ENCODE data around the gene TUFT1. TPM values are rescaled to one million over a fixed set of nuclear protein-coding genes. Genes with fewer than 3 reads are reported as not detected.

The TUFT1 gene
- total RNA-seq, 1 experiment from 2014 or later = 2.6 TPM

DNA sequence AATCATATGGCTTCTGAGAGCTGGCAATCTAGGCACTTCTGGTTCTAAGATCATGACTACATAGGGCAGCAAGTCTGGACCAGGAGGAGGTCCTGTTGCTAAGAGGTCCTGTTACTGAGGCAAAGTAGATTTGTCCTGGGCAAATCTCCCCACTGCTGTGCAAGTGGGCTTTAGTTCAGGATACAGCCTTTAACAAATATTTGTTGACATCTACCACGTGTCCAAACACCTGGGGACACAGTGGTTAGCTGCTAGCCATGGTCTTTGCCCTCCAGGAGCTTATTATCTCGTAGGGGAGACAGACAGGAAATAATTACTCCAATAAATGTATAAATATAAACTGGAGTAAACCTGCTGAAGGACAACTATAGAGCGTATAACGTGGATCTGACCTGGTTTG is 25.7 kb upstream of the TUFT1 start:
- H3K9me3 ChIP-seq (ENCODE audit: low read depth, low read length, poor library complexity, severe bottlenecking) = no peaks in the 10 kb centered on the region
- H3K36me3 ChIP-seq (ENCODE audit: insufficient read depth, low read length, poor library complexity, severe bottlenecking) = no peaks in the 10 kb centered on the region
- BruUV-seq (replicated peaks) = no TSS peak
- intact Hi-C loops (cut with micrococcal nuclease; ENCODE audit: unreplicated experiment) = no loop called here
- ChIA-PET POLR2A (ENCODE audit: low non-redundant PET) (interaction anchor here (0.6 kb wide), 1 partner anchor 63 kb away, joined by 4 read pairs; no protein-coding TSS in a partner anchor), CTCF (no interaction called here)
- H3K4me3 ChIP-seq (ENCODE audit: low read depth, low read length, poor library complexity, severe bottlenecking) = no peak overlapping the region
- H3K4me1 ChIP-seq (ENCODE audit: insufficient read depth, low read length, poor library complexity, severe bottlenecking) = peaks cover 14% of the 10 kb centered on the region
- H3K27ac ChIP-seq (ENCODE audit: low read depth, low read length, poor library complexity, severe bottlenecking) = no peak overlapping the region
- DNase-seq (ENCODE audit: low spot score) = no peak
- no peaks in the 10 kb centered on the region for H3K27me3 ChIP-seq (replicated peaks; ENCODE audit: insufficient read depth, low read depth, low read length, poor library complexity)
- no peak for TF ChIP-seq EZH2 (IDR thresholded peaks at IDR 0.05; ENCODE audit: borderline replicate concordance, low read depth, low read length, poor library complexity, severe bottlenecking)
- TF ChIP-seq, protein P1, sequence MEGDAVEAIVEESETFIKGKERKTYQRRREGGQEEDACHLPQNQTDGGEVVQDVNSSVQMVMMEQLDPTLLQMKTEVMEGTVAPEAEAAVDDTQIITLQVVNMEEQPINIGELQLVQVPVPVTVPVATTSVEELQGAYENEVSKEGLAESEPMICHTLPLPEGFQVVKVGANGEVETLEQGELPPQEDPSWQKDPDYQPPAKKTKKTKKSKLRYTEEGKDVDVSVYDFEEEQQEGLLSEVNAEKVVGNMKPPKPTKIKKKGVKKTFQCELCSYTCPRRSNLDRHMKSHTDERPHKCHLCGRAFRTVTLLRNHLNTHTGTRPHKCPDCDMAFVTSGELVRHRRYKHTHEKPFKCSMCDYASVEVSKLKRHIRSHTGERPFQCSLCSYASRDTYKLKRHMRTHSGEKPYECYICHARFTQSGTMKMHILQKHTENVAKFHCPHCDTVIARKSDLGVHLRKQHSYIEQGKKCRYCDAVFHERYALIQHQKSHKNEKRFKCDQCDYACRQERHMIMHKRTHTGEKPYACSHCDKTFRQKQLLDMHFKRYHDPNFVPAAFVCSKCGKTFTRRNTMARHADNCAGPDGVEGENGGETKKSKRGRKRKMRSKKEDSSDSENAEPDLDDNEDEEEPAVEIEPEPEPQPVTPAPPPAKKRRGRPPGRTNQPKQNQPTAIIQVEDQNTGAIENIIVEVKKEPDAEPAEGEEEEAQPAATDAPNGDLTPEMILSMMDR (conservative IDR thresholded peaks at IDR 0.05; ENCODE audit: low read depth, low read length) = no peak

DNA sequence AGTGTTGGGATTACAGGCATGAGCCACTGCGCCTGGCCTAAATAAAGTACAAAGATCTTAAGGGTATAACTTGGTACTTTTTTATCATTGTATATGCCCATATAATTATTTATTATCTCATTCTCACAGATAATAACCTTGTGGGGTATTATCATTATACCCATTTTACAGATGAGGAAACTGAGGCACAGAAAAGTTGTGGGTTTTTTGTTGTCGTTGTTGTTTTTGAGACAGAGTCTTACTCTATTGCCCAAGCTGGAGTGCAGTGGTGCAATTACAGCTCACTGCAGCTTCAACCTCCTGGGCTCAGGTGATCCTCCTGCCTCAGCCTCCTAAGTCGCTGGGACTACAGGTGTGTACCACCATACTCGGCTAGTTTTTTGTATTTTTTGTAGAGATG is 24.8 kb upstream of the TUFT1 start:
- CTCF ChIA-PET = no interaction called here
- intact Hi-C loops (cut with micrococcal nuclease; ENCODE audit: unreplicated experiment) = no loop called here
- BruUV-seq (replicated peaks) = no TSS peak

DNA sequence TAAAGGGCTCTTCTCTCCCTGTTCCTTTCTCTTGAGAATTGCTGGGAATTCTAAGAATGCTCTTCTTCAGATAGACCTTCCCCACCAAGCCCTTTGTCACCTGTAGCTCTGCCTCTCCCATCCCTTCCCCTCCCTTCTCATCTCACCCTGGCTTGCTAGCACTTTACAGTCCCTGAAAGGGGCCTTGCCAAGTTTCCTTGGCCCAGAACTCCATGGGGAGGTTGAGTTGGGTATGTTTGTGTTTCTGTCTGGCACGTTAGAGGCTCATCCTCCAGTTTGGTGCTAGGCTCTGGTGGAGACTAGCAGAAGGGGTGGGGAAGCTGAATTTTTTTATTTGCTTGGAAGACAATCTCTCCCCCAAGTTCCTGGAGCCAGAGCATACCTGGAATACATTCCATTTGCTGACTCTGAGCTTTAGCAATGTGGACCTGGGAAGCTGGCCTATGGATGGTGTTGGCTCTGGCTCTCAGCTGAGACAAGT is 24.0 kb upstream of the TUFT1 start:
- Histone ChIP-seq H3K36me3 (ENCODE audit: insufficient read depth, low read length, poor library complexity, severe bottlenecking) (no peaks in the 10 kb centered on the region), H3K4me3 (ENCODE audit: low read depth, low read length, poor library complexity, severe bottlenecking) (no peak overlapping the region), H3K27me3 (replicated peaks; ENCODE audit: insufficient read depth, low read depth, low read length, poor library complexity) (no peaks in the 10 kb centered on the region), H3K4me1 (ENCODE audit: insufficient read depth, low read length, poor library complexity, severe bottlenecking) (peaks cover 7% of the 10 kb centered on the region), H3K27ac (ENCODE audit: low read depth, low read length, poor library complexity, severe bottlenecking) (no peak overlapping the region), H3K9me3 (ENCODE audit: low read depth, low read length, poor library complexity, severe bottlenecking) (no peaks in the 10 kb centered on the region)
- intact Hi-C loops (cut with micrococcal nuclease; ENCODE audit: unreplicated experiment) = no loop called here
- TF ChIP-seq, protein P1 (conservative IDR thresholded peaks at IDR 0.05; ENCODE audit: low read depth, low read length) = no peak
- no peak for TF ChIP-seq EZH2 (IDR thresholded peaks at IDR 0.05; ENCODE audit: borderline replicate concordance, low read depth, low read length, poor library complexity, severe bottlenecking)
- ChIA-PET POLR2A (ENCODE audit: low non-redundant PET) (no interaction called here), CTCF (no interaction called here)
- BruUV-seq (replicated peaks) = no TSS peak
- DNase-seq (ENCODE audit: low spot score) = no peak

More for the DNA sequence above, 24.8 kb upstream of the TUFT1 start:
- DNase-seq (ENCODE audit: low spot score) = no peak
- Histone ChIP-seq H3K27ac (ENCODE audit: low read depth, low read length, poor library complexity, severe bottlenecking) (no peak overlapping the region), H3K27me3 (replicated peaks; ENCODE audit: insufficient read depth, low read depth, low read length, poor library complexity) (no peaks in the 10 kb centered on the region), H3K9me3 (ENCODE audit: low read depth, low read length, poor library complexity, severe bottlenecking) (no peaks in the 10 kb centered on the region), H3K4me1 (ENCODE audit: insufficient read depth, low read length, poor library complexity, severe bottlenecking) (peaks cover 10% of the 10 kb centered on the region), H3K36me3 (ENCODE audit: insufficient read depth, low read length, poor library complexity, severe bottlenecking) (no peaks in the 10 kb centered on the region), H3K4me3 (ENCODE audit: low read depth, low read length, poor library complexity, severe bottlenecking) (no peak overlapping the region)
- POLR2A ChIA-PET (ENCODE audit: low non-redundant PET) = no interaction called here
- TF ChIP-seq, protein P1 (conservative IDR thresholded peaks at IDR 0.05; ENCODE audit: low read depth, low read length) = no peak
- TF ChIP-seq EZH2 (IDR thresholded peaks at IDR 0.05; ENCODE audit: borderline replicate concordance, low read depth, low read length, poor library complexity, severe bottlenecking) = no peak

Measured in A673 (cell line).